ENCODE data around the gene PTTG2.

PTTG2 gene

GRCh38 chr4:37989398-37990260 lies 29.4 kb downstream of the PTTG2 start:
- no peak for DNase-seq

GRCh38 chr4:37990731-37991245 lies 30.6 kb downstream of the PTTG2 start:
- DNase-seq, result no peak

GRCh38 chr4:37991623-37992410 lies 31.6 kb downstream of the PTTG2 start:
- DNase-seq, result no peak

GRCh38 chr4:37993806-37994205 lies 33.6 kb downstream of the PTTG2 start:
- no peak for DNase-seq

GRCh38 chr4:37994569-37994968 lies 34.4 kb downstream of the PTTG2 start:
- DNase-seq, result no peak

- DNase-seq, result no peak
Observed at GRCh38 chr4:37995299-37995821, 35.2 kb downstream of the PTTG2 start.

GRCh38 chr4:37995981-37996775 lies 36.0 kb downstream of the PTTG2 start:
- no peak for DNase-seq

- DNase-seq, result peak; percentile 86
Observed at GRCh38 chr4:37998226-37998625, 38.0 kb downstream of the PTTG2 start.

GRCh38 chr4:37999000-37999716 lies 39.0 kb downstream of the PTTG2 start:
- DNase-seq, result peak; percentile 99

- peak; percentile 49 for DNase-seq
Observed at GRCh38 chr4:37999965-38000364, 39.8 kb downstream of the PTTG2 start.

- DNase-seq, result no peak
Observed at GRCh38 chr4:38001927-38002326, 41.7 kb downstream of the PTTG2 start.

- peak; percentile 33 for DNase-seq
Observed at GRCh38 chr4:38002451-38003071, 42.4 kb downstream of the PTTG2 start.

- no peak for DNase-seq
Observed at GRCh38 chr4:38003102-38003501, 42.9 kb downstream of the PTTG2 start.

GRCh38 chr4:38003628-38004027 lies 43.4 kb downstream of the PTTG2 start:
- DNase-seq, result no peak

GRCh38 chr4:38004062-38004461 lies 43.9 kb downstream of the PTTG2 start:
- no peak for DNase-seq

- DNase-seq, result no peak
Observed at GRCh38 chr4:38004887-38005286, 44.7 kb downstream of the PTTG2 start.

GRCh38 chr4:38005637-38006036 lies 45.4 kb downstream of the PTTG2 start:
- no peak for DNase-seq

GRCh38 chr4:38007645-38008044 lies 47.4 kb downstream of the PTTG2 start:
- DNase-seq, result no peak

- DNase-seq, result peak; percentile 24
Observed at GRCh38 chr4:38008571-38009021, 48.4 kb downstream of the PTTG2 start.

- DNase-seq, result no peak
Observed at GRCh38 chr4:38009421-38009820, 49.2 kb downstream of the PTTG2 start.

- DNase-seq, result no peak
Observed at GRCh38 chr4:38009949-38010348, 49.8 kb downstream of the PTTG2 start.
